Fibroblast of skin of right quadriceps (primary cell): ENCODE results near the gene MOB3A.
A peak's percentile ranks its signal among the peaks of the same experiment; 100 is the strongest.

ENCODE experiments used
- DNase-seq: peaks from one replicate; pipeline ENCODE4 v3.0.0-alpha.2; 2013

Gene MOB3A

DNA sequence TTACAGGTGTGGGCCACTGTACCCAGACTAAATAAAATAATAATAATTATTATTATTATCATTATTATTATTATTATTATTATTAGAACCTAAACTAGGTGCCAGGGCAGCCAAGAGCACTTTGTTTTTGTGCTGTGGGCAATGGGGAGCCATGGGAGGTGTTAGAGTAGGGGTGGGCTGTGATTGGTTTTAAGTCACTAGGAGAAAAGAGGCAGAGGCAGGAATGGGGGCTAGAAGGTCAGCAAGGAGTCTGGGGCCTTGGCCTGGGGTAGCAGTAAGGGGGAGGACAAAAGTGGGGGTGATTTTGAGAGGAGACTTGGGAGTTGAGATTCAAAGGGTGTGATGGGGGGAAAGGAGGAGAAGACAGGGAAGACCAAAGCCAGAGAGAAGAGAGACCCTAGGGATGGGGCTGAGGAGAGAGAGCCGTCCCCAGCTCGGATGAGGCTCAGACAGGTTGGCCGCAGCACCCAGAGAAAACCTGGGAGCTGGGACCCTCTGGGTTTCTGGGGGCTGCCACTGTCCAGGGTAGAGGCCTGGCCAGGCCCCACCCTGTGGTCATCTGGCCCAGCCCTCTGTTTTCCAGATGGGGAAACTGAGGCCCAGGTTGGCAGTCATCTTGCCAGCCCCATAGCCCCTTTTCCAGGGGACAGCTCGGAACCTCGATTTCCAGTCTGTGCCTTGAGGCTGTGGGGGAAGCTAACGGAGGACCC, 62.9 kb downstream of the MOB3A start:
- no peak for DNase-seq

GRCh38 chr19:2032296-2032941, 63.7 kb downstream of the MOB3A start:
- peak; percentile 71 for DNase-seq

DNA sequence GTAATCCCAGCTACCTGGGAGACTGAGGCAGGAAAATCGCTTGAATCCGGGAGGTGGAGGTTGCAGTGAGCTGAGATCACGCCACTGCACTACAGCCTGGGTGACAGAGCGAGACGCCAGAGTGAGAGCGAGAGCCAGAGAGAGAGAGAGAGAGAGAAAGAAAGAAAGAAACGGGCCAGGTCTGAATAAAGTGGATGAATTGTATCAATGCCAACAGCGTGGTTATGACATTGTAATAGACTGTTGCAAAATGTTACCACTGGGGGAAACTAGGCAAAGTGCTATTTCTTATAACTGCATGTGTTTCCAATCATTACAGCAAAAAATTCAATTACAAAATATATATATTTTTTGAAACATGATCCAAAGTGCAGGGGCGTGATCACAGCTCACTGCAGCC, 68.8 kb downstream of the MOB3A start:
- DNase-seq = peak; percentile 81

GRCh38 chr19:2026770-2027169, 69.4 kb downstream of the MOB3A start:
- no peak for DNase-seq

DNA sequence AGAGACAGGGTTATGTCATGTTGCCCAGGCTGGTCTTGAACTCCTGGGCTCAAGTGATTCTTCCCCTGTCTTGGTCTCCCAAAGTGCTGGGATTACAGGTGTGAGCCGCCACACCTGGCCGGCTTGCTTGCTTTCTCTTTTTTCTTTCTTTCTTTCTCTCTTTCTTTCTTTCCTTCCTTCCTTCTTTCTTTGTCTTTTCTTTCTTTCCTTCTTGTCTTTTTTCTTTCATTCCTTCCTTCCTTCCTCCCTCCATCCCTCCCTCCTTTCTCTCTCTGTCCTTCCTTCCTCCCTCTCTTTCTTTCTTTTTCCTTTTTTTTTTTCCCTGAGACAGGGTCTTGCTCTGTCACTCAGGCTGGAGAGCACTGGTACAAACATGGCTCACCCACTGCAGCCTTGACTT, 73.8 kb downstream of the MOB3A start:
- no peak for DNase-seq

DNA sequence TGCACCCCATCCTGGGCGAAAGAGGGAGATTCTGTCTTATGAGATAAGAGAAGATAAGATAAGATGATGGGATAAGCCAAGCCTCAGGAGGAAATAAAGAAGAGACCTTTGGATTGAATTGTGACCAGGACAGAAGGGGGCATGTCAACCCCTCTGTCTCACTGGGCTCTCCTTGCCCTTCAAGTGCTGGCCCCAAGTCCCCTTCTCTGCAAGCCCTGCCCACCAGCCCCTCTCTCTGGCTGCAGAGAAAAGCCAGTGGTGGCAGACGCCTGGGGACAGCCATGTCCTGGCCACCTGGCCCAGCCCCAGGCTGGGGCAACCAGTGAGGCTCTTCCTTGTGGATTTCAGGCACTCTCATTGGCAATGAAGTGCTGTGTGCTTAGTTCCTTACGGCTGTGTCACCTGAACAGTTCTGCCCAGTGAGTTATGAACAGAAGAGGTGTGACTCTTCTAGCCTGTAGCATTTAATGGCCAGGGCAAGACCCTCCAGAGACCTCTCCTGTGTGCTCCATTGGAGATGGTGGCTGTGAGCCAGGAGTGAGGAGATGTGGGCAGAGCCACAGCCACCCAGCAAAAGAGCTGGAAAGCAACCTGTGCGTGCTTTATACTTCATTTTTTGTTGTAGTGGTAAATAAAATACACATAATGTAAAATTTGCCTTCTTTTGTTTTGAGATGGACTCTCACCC, 74.5 kb downstream of the MOB3A start:
- DNase-seq = no peak
